Brain microvascular endothelial cell (primary cell): ENCODE results near the gene MEIOB.

Source experiments
- DNase-seq: peaks from one replicate; pipeline ENCODE4 v3.0.0-alpha.2; 2020
- H3K27ac ChIP-seq: fragments of 250-450 bp; sonication (Bioruptor Pico); 2 replicates; pipeline ENCODE4 v1.5.1; 2020; ENCODE audit warnings: mild to moderate bottlenecking, moderate library complexity
- H3K27me3 ChIP-seq: fragments of 250-450 bp; sonication (Bioruptor Pico); replicated peaks from 2 replicates; pipeline ENCODE4 v1.5.1; 2020; ENCODE audit warnings: mild to moderate bottlenecking
- H3K36me3 ChIP-seq: fragments of 250-450 bp; sonication (Bioruptor Pico); replicated peaks from 2 replicates; pipeline ENCODE4 v1.5.1; 2020; ENCODE audit warnings: mild to moderate bottlenecking
- H3K4me3 ChIP-seq: 2 replicates; pipeline ENCODE4 v1.5.1; 2011; ENCODE audit warnings: low read depth, mild to moderate bottlenecking, control low read depth, low read length, moderate library complexity
- CTCF ChIP-seq: IDR thresholded peaks from 2 replicates; pipeline ENCODE4 v1.5.1; 2011; ENCODE audit warnings: low read depth, mild to moderate bottlenecking, moderate library complexity, low read length, control low read depth, inconsistent platforms; ENCODE audit errors: missing control alignments
- in situ Hi-C: cut with HindIII; loops from 2 replicates; pipeline ENCODE4 v1.10.0; 2017; ENCODE audit warnings: low sequenced_read_pairs, low pct_ligation_motif_present

Gene MEIOB

DNA sequence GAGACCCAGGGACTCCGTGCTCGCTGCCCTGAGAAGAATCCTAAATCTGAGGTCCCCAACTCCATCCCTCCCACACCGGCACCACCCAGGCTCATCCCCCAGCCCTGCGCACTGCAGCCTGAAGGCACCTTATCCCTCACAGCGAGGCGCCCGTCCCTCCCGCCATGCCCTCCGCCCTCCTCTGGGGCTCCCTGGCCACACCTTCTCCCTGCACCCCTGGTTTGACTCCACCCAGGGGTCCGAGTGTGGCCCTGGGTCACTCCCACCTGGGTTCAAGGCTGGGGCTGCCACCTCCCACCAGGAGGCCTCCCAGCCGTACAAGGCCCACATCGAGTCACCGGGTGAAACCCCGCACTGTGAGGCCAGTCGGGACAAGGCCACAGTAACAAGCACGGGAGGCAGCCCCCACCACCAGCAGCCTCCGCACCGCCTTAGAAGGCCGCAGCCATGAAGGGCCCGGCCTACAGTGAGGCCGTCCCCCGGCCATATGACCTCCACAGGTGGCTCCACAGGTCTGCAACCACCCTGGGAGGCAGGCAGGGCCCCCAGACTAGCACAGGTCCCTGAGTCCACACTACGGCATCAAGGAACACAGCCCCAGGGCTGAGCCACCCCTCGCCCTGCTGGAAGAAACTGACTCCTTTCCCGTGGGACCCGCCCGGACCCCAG lies 53.6 kb downstream of the MEIOB start:
- Histone ChIP-seq H3K27ac (no peak overlapping the region), H3K27me3 (no peaks in the 10 kb centered on the region), H3K36me3 (peaks cover 8% of the 10 kb centered on the region), H3K4me3 (no peak overlapping the region)
- DNase-seq, result no peak
- in situ Hi-C loops, result no loop called here
- TF ChIP-seq CTCF, result no peak

DNA sequence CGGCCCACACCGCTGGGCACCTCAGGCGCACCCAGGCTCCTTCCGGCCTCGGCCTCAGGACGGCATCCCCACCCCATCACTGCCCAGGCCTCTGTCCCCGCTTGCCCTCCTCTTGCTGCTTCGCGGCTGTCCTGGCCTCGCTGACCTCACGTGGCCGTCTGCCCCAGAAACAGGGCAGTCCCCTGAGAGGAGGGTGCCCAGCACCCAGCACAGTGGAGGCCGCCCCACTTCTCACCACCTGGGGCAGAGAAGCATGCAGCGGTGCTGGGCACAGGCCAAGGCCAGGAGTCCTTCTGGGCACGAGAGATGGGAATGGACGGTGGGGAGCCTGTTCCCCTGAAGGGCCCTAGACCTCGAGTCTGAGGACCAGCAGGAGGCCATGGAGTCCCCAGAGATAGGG lies 54.2 kb downstream of the MEIOB start:
- Histone ChIP-seq H3K27me3 (no peaks in the 10 kb centered on the region), H3K36me3 (peaks cover 8% of the 10 kb centered on the region), H3K4me3 (no peak overlapping the region), H3K27ac (no peak overlapping the region)
- no peak for DNase-seq
- no peak for TF ChIP-seq CTCF
- in situ Hi-C loops, result no loop called here

DNA sequence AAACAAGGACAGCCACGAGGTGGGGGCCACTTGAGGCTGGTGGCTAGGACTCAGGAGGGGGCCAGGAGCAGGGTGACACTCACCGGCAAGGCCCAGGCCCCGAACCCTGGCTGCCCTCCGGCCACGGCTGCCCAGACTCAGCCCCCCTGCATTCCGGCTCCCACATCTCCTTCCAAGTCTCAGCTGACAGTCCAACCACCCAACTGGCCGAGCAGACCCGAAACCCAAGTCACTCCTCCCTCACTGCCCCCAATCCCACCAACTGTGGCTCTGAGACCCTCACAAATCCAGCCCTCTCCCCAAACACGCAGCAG lies 54.7 kb downstream of the MEIOB start:
- peaks cover 8% of the 10 kb centered on the region for H3K36me3 ChIP-seq
- no peak for DNase-seq
- no peak overlapping the region for H3K27ac ChIP-seq
- TF ChIP-seq CTCF, result no peak
- in situ Hi-C loops, result no loop called here
- no peak overlapping the region for H3K4me3 ChIP-seq
- H3K27me3 ChIP-seq, result no peaks in the 10 kb centered on the region

- in situ Hi-C loops, result no loop called here
- peaks cover 8% of the 10 kb centered on the region for H3K36me3 ChIP-seq
These were observed 55.3 kb downstream of the MEIOB start for GRCh38 chr16:1816396-1817275.

GRCh38 chr16:1815461-1815860 lies 56.5 kb downstream of the MEIOB start:
- Histone ChIP-seq H3K4me3 (no peak overlapping the region), H3K27ac (no peak overlapping the region), H3K27me3 (no peaks in the 10 kb centered on the region), H3K36me3 (peaks cover 8% of the 10 kb centered on the region)
- no peak for TF ChIP-seq CTCF
- in situ Hi-C loops, result no loop called here
- no peak for DNase-seq

More at GRCh38 chr16:1816396-1817275, 55.3 kb downstream of the MEIOB start:
- no peak for DNase-seq
- Histone ChIP-seq H3K4me3 (no peak overlapping the region), H3K27me3 (no peaks in the 10 kb centered on the region), H3K27ac (no peak overlapping the region)
- no peak for TF ChIP-seq CTCF

DNA sequence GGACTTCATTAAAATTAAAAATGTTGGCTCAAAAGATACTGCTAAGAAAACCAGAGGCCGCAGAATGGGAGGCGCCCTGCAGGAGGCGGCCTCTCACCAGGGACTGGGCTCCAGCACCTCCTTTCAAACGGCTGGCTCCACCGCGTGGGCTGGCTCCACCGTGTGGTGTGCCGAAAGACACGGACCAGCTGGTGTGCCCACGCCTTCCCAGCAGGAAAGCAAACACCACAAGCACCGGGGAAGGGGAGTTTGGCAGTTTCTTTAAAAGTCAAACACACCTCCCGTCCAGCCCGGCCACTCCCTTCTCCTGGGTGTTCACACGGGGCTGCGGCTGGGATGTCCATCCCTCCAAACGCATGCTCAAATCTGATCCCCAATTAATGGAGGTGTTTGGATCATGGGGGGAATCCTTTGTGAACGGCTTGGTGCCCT lies 59.2 kb downstream of the MEIOB start:
- Histone ChIP-seq H3K4me3 (no peak overlapping the region), H3K36me3 (peaks cover 17% of the 10 kb centered on the region)

More for the DNA sequence above, 59.2 kb downstream of the MEIOB start:
- in situ Hi-C loops, result no loop called here
- no peak overlapping the region for H3K27ac ChIP-seq
- peak; percentile 24 for DNase-seq
- peak; percentile 76 for TF ChIP-seq CTCF
- no peaks in the 10 kb centered on the region for H3K27me3 ChIP-seq
